Mesothelial cell of epicardium (in vitro differentiated cells): ENCODE measurements around the gene UBE3A. TPM values are rescaled to one million over a fixed set of nuclear protein-coding genes. Genes with fewer than 3 reads are reported as not detected.

Source experiments
- DNase-seq, 2 experiments: peaks; one replicate each; pipeline ENCODE4 v3.0.0; 2021; ENCODE audit warnings: low spot score in 2 of 2; ENCODE audit not compliant: unreplicated experiment in 2 of 2
- H3K27ac Mint-ChIP-seq: 2 replicates; pipeline ENCODE4 v1.8.0; 2021; ENCODE audit warnings: mixed read lengths
- H3K27me3 Mint-ChIP-seq: 2 replicates; pipeline ENCODE4 v1.8.0; 2021; ENCODE audit warnings: low read depth, mixed read lengths
- H3K36me3 Mint-ChIP-seq: 2 replicates; pipeline ENCODE4 v1.8.0; 2021; ENCODE audit warnings: mixed read lengths
- H3K4me1 Mint-ChIP-seq: 2 replicates; pipeline ENCODE4 v1.8.0; 2021; ENCODE audit warnings: mixed read lengths
- H3K4me3 Mint-ChIP-seq: 2 replicates; pipeline ENCODE4 v1.8.0; 2021; ENCODE audit warnings: mild to moderate bottlenecking, moderate library complexity, mixed read lengths
- H3K9me3 Mint-ChIP-seq: 2 replicates; pipeline ENCODE4 v1.8.0; 2021; ENCODE audit warnings: mixed read lengths
- CTCF ChIP-seq: fragments of 200-600 bp; sonication (generic); IDR thresholded peaks from one replicate; pipeline ENCODE4 v1.5.0; 2021; ENCODE audit warnings: antibody characterized with exemption; ENCODE audit not compliant: unreplicated experiment
- total RNA-seq: library from RNA; stranded (reverse); gene quantifications from 3 replicates; pipeline ENCODE4 v1.2.1, GENCODE V29; 2021

The UBE3A gene
- total RNA-seq, 1 donor from 2014 or later, result 138 TPM

DNA sequence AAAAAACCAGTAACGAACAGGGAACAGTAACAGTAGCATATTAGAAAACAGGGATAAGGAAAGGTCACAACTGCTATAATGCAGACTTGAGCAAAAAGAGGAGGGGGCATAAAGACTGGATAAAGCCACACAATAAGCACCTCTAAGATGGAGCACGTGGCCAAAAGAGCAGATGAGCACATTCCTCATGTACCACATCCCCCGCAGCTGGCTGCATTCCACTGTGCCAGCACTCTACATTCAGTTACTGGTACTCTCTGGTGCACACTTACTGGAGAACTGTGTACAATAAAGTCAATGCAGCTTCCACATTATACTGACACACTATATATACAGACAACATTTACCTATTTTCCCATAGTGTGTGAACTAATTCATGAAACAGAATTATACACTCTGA is 64.7 kb downstream of the UBE3A start:
- H3K27ac Mint-ChIP-seq, result no peak overlapping the region
- no peak overlapping the region for H3K4me3 Mint-ChIP-seq
- no peak for TF ChIP-seq CTCF
- DNase-seq, result no peak
- H3K27me3 Mint-ChIP-seq, result no peaks in the 10 kb centered on the region
- H3K9me3 Mint-ChIP-seq, result no peaks in the 10 kb centered on the region
- H3K36me3 Mint-ChIP-seq, result peaks cover 51% of the 10 kb centered on the region
- H3K4me1 Mint-ChIP-seq, result peaks cover 11% of the 10 kb centered on the region

GRCh38 chr15:25372298-25372697 is 66.5 kb downstream of the UBE3A start:
- no peak overlapping the region for H3K4me3 Mint-ChIP-seq
- TF ChIP-seq CTCF, result no peak
- no peaks in the 10 kb centered on the region for H3K9me3 Mint-ChIP-seq
- DNase-seq, result no peak
- H3K4me1 Mint-ChIP-seq, result peaks cover 16% of the 10 kb centered on the region
- H3K27ac Mint-ChIP-seq, result peak overlapping the region; percentile 21
- peaks cover 47% of the 10 kb centered on the region for H3K36me3 Mint-ChIP-seq
- H3K27me3 Mint-ChIP-seq, result no peaks in the 10 kb centered on the region

GRCh38 chr15:25368850-25369249 is 70.0 kb downstream of the UBE3A start:
- H3K4me3 Mint-ChIP-seq, result no peak overlapping the region
- no peaks in the 10 kb centered on the region for H3K27me3 Mint-ChIP-seq
- no peak for TF ChIP-seq CTCF
- peaks cover 41% of the 10 kb centered on the region for H3K36me3 Mint-ChIP-seq
- peaks cover 8% of the 10 kb centered on the region for H3K4me1 Mint-ChIP-seq
- DNase-seq, result no peak
- H3K9me3 Mint-ChIP-seq, result peaks cover 3% of the 10 kb centered on the region
- peak overlapping the region; percentile 69 for H3K27ac Mint-ChIP-seq

DNA sequence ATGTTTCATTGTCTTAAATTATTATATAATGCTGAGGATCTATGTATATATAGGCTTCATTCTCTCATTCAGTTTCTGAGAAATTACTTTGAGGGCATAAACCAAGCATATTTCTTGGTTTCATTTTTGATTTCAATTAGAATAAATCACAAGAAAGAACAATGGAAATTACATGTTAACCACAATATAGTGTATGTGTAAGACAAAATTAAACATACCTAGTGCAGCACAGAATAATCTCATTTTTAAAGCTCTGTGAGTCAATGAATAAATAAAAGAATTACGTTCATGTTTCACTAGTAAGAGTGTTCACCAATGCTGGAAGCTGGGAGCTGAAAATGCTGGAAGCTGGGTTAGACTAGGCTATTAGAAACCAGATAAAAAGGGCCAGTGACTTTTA is 72.8 kb downstream of the UBE3A start:
- no peak overlapping the region for H3K27ac Mint-ChIP-seq
- peaks cover 3% of the 10 kb centered on the region for H3K9me3 Mint-ChIP-seq
- no peaks in the 10 kb centered on the region for H3K27me3 Mint-ChIP-seq
- no peak for DNase-seq
- TF ChIP-seq CTCF, result no peak
- no peak overlapping the region for H3K4me3 Mint-ChIP-seq
- peaks cover 24% of the 10 kb centered on the region for H3K36me3 Mint-ChIP-seq
- peaks cover 8% of the 10 kb centered on the region for H3K4me1 Mint-ChIP-seq

GRCh38 chr15:25362545-25362944 is 76.3 kb downstream of the UBE3A start:
- no peaks in the 10 kb centered on the region for H3K27me3 Mint-ChIP-seq
- peaks cover 3% of the 10 kb centered on the region for H3K9me3 Mint-ChIP-seq
- H3K36me3 Mint-ChIP-seq, result peaks cover 24% of the 10 kb centered on the region

More at GRCh38 chr15:25362545-25362944, 76.3 kb downstream of the UBE3A start:
- Mint-ChIP-seq H3K4me1 (no peaks in the 10 kb centered on the region), H3K4me3 (no peak overlapping the region), H3K27ac (no peak overlapping the region)
- TF ChIP-seq CTCF, result no peak
- DNase-seq, result no peak
